HFF-Myc (cell line): ENCODE data around the gene KIRREL2.

Experiments used
- DNase-seq: peaks from one replicate; pipeline ENCODE4 v3.0.0-alpha.2; 2011; ENCODE audit warnings: low read depth; ENCODE audit errors: extremely low read depth
- H3K4me3 ChIP-seq: replicated peaks from 2 replicates; pipeline ENCODE4 v1.5.1; 2011; ENCODE audit warnings: low read depth, mild to moderate bottlenecking, control low read depth, low read length
- CTCF ChIP-seq: IDR thresholded peaks from 2 replicates; pipeline ENCODE4 v1.5.1; 2012; ENCODE audit warnings: mild to moderate bottlenecking, low read depth, low read length, control low read depth; ENCODE audit errors: missing control alignments

KIRREL2 gene

GRCh38 chr19:35883882-35884281 is 27.2 kb downstream of the KIRREL2 start:
- H3K4me3 ChIP-seq, result no peak overlapping the region
- no peak for TF ChIP-seq CTCF
- DNase-seq, result no peak

- no peak for TF ChIP-seq CTCF
These were observed 28.6 kb downstream of the KIRREL2 start for GRCh38 chr19:35885225-35885738.

GRCh38 chr19:35885904-35886303 is 29.2 kb downstream of the KIRREL2 start:
- DNase-seq, result no peak
- no peak for TF ChIP-seq CTCF

More at GRCh38 chr19:35885225-35885738, 28.6 kb downstream of the KIRREL2 start:
- no peak for DNase-seq
- no peak overlapping the region for H3K4me3 ChIP-seq

GRCh38 chr19:35887197-35887596 is 30.5 kb downstream of the KIRREL2 start:
- no peak for DNase-seq

More at GRCh38 chr19:35885904-35886303, 29.2 kb downstream of the KIRREL2 start:
- H3K4me3 ChIP-seq, result no peak overlapping the region

GRCh38 chr19:35888398-35888797 is 31.7 kb downstream of the KIRREL2 start:
- no peak overlapping the region for H3K4me3 ChIP-seq
- no peak for DNase-seq
- TF ChIP-seq CTCF, result no peak

More at GRCh38 chr19:35887197-35887596, 30.5 kb downstream of the KIRREL2 start:
- H3K4me3 ChIP-seq, result no peak overlapping the region
- no peak for TF ChIP-seq CTCF

- no peak for TF ChIP-seq CTCF
These were observed 32.8 kb downstream of the KIRREL2 start for GRCh38 chr19:35889370-35890112.

More at GRCh38 chr19:35889370-35890112, 32.8 kb downstream of the KIRREL2 start:
- no peak overlapping the region for H3K4me3 ChIP-seq
- DNase-seq, result no peak
